Measurements from ENCODE around the gene R3HDML. TPM values are rescaled to one million over a fixed set of nuclear protein-coding genes. Genes with fewer than 3 reads are reported as not detected.

Gene R3HDML
- polyA plus RNA-seq, 1 donor (not counting 4 experiments of a cell fraction or from before 2014, with no cell fraction given) = not detected

DNA sequence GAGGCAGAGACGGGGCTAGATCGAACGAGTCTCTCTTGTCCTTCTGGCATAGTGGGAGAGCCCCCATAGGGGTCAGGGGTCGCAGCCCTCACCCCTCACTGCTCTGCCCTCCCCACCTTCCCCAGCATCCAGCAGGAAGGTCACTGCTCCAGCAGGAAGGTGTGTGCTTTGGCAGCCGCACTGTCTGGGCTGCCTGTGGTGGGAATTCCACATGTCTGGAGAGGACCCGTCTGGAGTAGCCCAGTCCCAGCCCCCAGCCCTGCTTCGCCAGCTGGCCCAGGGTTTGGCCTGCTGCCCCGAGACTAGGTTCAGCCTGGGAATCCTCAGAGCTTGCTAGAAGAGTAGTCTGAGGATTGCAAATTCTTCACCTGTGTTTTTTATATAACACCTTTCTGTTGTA, 2.5 kb upstream of the R3HDML start:
- dilution Hi-C loops (cut with MboI; ENCODE audit: extremely low pct_ligation_motif_present, low sequenced_read_pairs) = no loop called here
- Histone ChIP-seq H3K27ac (ENCODE audit: control insufficient read depth, insufficient read depth, low read length) (no peak overlapping the region), H3K9me3 (ENCODE audit: control insufficient read depth, low read depth, low read length) (no peaks in the 10 kb centered on the region), H3K4me1 (ENCODE audit: control insufficient read depth, extremely low read depth, insufficient read depth, low read length) (no peaks in the 10 kb centered on the region), H3K9me1 (ENCODE audit: control insufficient read depth, extremely low read depth, insufficient read depth, low read length) (no peaks in the 10 kb centered on the region), H3K9ac (ENCODE audit: control insufficient read depth, extremely low read depth, insufficient read depth, low read length) (no peak overlapping the region), H3K36me3 (ENCODE audit: control insufficient read depth in 2 of 2, extremely low read depth in 1 of 2, insufficient read depth in 2 of 2, low read length in 2 of 2) (no peaks in the 10 kb centered on the region), H3K27me3 (ENCODE audit: control insufficient read depth, extremely low read depth, insufficient read depth, low read length) (peaks cover 12% of the 10 kb centered on the region), H3K79me2 (ENCODE audit: control insufficient read depth, insufficient read depth, low read length) (no peaks in the 10 kb centered on the region), H3K4me3 (ENCODE audit: control insufficient read depth in 2 of 3, extremely low read depth in 1 of 3, insufficient read depth in 2 of 3, low read depth in 1 of 3, low read length in 3 of 3) (no peak overlapping the region), H2AFZ (ENCODE audit: control insufficient read depth, low read length) (no peak overlapping the region), H4K20me1 (ENCODE audit: control insufficient read depth, extremely low read depth, insufficient read depth, low read length) (no peaks in the 10 kb centered on the region), H3K4me2 (ENCODE audit: control insufficient read depth, extremely low read depth, insufficient read depth, low read depth, low read length) (no peak overlapping the region)
- FAIRE-seq = no peak
- TF ChIP-seq, protein P1, sequence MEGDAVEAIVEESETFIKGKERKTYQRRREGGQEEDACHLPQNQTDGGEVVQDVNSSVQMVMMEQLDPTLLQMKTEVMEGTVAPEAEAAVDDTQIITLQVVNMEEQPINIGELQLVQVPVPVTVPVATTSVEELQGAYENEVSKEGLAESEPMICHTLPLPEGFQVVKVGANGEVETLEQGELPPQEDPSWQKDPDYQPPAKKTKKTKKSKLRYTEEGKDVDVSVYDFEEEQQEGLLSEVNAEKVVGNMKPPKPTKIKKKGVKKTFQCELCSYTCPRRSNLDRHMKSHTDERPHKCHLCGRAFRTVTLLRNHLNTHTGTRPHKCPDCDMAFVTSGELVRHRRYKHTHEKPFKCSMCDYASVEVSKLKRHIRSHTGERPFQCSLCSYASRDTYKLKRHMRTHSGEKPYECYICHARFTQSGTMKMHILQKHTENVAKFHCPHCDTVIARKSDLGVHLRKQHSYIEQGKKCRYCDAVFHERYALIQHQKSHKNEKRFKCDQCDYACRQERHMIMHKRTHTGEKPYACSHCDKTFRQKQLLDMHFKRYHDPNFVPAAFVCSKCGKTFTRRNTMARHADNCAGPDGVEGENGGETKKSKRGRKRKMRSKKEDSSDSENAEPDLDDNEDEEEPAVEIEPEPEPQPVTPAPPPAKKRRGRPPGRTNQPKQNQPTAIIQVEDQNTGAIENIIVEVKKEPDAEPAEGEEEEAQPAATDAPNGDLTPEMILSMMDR (optimal IDR thresholded peaks at IDR 0.05 in 1 of 3, IDR thresholded peaks at IDR 0.05 in 1 of 3, conservative IDR thresholded peaks at IDR 0.05 in 1 of 3; ENCODE audit: extremely low read depth in 1 of 3, insufficient read depth in 2 of 3, low read length in 3 of 3) = no peak
- no peak for TF ChIP-seq EZH2 (IDR thresholded peaks at IDR 0.05; ENCODE audit: low read length)
- no peak for DNase-seq (ENCODE audit: low read depth, low spot score)

DNA sequence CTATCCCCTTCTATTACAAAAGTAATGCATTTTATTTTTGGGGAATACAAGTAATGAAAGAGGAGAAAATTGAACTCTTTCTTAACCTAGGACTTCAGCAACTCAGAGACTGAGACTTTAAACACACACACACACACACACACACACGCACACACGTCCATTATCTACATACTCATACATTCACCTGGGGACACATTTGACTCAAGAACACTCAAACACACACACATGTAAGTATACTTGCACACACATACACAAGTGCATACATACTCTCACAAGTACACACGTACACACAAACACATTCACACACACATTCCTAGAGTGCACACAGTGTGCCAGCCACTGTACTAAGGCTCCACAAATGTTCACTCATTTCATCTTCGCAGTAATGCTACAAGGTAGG, 2.1 kb upstream of the R3HDML start:
- Histone ChIP-seq H3K9ac (ENCODE audit: control insufficient read depth, extremely low read depth, insufficient read depth, low read length) (no peak overlapping the region), H3K9me3 (ENCODE audit: control insufficient read depth, low read depth, low read length) (no peaks in the 10 kb centered on the region), H3K27me3 (ENCODE audit: control insufficient read depth, extremely low read depth, insufficient read depth, low read length) (peaks cover 12% of the 10 kb centered on the region), H3K36me3 (ENCODE audit: control insufficient read depth in 2 of 2, extremely low read depth in 1 of 2, insufficient read depth in 2 of 2, low read length in 2 of 2) (no peaks in the 10 kb centered on the region), H3K79me2 (ENCODE audit: control insufficient read depth, insufficient read depth, low read length) (no peaks in the 10 kb centered on the region), H3K4me2 (ENCODE audit: control insufficient read depth, extremely low read depth, insufficient read depth, low read depth, low read length) (no peak overlapping the region), H4K20me1 (ENCODE audit: control insufficient read depth, extremely low read depth, insufficient read depth, low read length) (no peaks in the 10 kb centered on the region), H3K9me1 (ENCODE audit: control insufficient read depth, extremely low read depth, insufficient read depth, low read length) (no peaks in the 10 kb centered on the region), H3K27ac (ENCODE audit: control insufficient read depth, insufficient read depth, low read length) (no peak overlapping the region), H2AFZ (ENCODE audit: control insufficient read depth, low read length) (no peak overlapping the region), H3K4me1 (ENCODE audit: control insufficient read depth, extremely low read depth, insufficient read depth, low read length) (no peaks in the 10 kb centered on the region), H3K4me3 (ENCODE audit: control insufficient read depth in 2 of 3, extremely low read depth in 1 of 3, insufficient read depth in 2 of 3, low read depth in 1 of 3, low read length in 3 of 3) (no peak overlapping the region)
- FAIRE-seq (no peak), DNase-seq (ENCODE audit: low read depth, low spot score) (no peak)
- TF ChIP-seq, protein P1 (optimal IDR thresholded peaks at IDR 0.05 in 1 of 3, IDR thresholded peaks at IDR 0.05 in 1 of 3, conservative IDR thresholded peaks at IDR 0.05 in 1 of 3; ENCODE audit: extremely low read depth in 1 of 3, insufficient read depth in 2 of 3, low read length in 3 of 3) = no peak
- TF ChIP-seq EZH2 (IDR thresholded peaks at IDR 0.05; ENCODE audit: low read length) = no peak
- dilution Hi-C loops (cut with MboI; ENCODE audit: extremely low pct_ligation_motif_present, low sequenced_read_pairs) = no loop called here
